Measurements from ENCODE around the gene CCDC60.

Gene CCDC60

DNA sequence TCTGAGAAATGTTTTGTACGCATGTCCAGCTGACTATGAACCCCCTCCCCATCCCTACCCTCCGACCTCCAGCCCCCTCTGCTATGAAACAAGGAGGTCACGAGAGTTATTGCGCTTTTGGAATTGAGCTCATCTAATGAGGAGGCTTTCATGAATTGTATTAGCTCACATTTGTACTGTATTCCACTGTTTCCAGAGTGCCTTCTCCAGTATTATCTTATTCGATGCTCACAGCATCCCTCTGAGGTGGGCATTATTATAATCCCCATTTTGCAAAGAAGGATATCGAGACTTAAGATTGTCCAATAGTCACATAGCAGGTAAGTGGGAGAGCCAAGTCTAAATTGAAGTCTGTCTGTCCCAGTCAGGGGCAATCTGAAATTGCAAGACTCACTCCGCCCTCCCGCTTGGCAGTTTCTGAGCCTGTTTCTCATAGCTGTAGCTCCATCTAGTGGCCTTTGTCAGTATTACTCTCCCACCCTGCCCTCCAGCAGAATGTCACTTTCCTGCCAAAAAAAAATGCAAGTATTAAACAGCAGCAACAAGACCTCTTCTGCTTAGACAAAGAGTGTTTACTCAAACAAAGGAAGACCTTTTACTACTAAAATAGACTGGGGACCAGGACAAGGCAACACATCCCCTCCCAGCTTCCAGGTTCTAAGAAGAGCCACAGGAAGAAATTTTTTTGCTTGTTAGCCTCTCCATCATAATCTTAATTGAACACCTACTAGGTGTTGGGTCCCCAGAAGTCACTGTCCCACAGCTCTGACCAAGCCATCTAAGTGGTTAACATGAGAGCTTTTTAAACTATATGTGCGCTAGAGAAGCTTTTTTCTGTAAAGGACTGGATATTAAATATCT, 210.5 kb downstream of the CCDC60 start:
- peak; percentile 69 for DNase-seq

DNA sequence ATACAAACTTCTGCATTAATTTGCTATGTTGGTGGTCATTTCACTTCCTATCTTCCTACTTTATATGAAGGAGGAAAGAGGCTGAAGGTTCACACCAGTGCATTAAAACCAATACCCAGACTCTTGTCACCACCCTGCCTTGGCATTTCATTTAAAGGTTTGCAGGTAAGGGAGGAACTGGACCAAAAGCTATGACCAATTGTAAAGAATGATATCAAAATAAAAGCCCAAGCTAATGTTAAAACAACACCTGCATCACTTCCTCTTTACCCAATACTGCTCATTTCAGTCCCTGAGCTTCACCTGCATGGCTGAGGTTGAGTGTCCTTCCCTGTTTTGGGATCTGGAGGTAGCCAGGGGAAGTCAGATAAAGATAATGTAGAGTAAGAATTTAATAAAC, 211.8 kb downstream of the CCDC60 start:
- DNase-seq, result no peak

DNA sequence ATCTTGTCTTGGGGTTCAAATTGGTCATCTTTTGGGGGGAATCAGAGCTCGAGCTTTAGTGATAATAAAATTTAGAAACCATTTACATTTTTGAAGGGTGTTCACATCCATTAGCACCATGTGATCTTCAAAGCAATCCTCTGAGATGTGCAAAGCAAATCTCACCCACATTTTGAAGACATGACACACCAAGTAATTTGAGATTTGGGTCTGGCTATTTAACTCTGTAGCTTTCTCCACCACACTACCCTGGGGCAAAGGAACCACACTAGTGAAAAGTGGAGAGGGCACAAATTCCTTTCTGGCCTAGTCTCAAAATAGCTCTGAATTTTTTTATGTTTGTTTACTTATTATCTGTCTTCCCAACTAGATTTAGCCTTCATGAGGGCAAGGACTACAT, 212.5 kb downstream of the CCDC60 start:
- DNase-seq, result no peak

DNA sequence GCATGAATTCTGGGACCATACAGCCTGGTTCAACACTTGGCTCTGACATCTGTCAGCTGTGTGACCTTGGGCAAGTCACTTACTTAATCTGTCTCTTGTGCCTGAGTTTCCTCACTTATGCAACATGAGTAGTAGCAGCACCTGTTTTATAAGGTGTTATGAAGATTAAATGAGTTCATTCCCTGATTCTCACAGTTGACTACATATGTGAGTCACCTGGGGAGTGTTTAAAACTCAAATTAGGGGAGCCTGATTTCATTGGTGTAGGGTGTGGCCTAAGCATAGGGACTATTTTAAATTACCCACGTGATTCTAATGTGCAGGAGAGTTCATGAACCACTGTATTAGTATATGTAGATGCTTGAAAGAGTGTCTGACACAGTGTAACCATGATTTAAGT, 222.3 kb downstream of the CCDC60 start:
- no peak for DNase-seq

DNA sequence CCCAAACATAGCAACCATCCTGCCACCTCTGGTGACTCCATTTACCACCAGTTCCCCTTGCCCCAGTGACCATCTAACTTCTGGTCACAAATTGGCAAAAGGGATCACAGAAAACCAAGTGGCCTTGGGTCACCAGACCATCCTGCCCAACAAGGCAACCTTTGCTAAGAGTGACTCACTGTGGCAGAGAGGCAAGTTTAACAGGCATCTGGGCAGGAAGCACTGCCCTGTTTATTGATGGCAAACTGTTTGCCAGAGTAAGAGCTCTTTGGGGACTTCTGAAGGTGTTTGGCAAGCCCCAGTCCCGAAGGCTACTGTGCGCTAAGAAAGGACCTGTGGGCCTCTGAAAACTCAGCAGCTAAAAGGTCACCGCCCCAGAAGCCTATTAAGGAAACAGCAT, 230.9 kb downstream of the CCDC60 start:
- no peak for DNase-seq

DNA sequence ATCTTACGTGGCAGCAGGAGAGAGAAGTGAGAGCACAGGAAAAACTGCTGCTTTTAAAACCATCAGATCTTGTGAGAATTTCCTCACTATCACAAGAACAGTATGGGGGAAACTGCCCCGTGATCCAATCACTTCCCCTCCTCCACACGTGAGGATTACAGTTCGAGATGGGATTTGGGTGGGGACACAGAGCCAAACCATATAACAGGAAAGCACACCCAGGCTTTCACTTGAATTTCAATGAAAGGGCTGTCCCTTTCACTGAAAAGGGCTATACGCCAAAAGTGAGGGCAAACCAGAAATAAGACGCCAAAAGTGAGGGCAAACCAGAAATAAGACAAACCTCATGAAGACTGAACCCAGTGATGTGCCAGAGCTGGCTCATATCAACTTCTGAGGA, 236.2 kb downstream of the CCDC60 start:
- no peak for DNase-seq

DNA sequence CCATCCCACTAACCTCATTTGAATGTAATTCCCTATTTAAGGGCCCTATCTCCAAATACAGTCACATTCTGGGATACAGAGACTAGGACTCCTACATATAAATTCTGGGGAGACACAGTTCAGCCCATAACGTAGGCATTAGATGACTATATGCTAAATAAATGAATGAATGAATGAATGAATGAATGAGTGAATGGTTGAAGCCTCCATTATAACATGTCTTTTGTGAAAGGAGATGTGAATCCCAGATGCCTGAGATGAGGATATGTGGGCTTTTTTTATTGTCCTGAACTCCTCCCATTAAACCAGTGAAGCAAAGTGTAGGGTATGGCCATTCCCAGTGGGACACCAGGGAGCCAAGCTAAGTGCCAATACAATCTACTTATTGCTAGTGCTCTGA, 238.6 kb downstream of the CCDC60 start:
- no peak for DNase-seq

DNA sequence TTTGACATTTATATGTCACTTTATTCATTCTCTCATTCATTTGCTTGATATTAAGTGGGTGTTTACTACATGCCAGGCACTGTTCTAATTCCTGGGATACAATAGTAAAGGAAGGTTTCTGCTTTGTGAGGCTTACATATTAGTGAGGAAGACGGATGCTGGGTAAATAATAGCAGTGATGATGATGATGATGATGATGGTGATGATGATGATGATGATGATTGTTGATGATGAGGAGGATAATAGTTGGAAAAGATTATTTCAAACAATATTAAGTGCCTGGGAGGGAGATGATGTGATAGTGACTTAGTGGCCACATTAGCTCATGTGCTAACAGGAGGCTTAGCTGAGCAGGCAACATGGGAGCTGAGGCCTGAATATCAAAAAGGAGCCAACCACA, 239.7 kb downstream of the CCDC60 start:
- DNase-seq, result no peak

DNA sequence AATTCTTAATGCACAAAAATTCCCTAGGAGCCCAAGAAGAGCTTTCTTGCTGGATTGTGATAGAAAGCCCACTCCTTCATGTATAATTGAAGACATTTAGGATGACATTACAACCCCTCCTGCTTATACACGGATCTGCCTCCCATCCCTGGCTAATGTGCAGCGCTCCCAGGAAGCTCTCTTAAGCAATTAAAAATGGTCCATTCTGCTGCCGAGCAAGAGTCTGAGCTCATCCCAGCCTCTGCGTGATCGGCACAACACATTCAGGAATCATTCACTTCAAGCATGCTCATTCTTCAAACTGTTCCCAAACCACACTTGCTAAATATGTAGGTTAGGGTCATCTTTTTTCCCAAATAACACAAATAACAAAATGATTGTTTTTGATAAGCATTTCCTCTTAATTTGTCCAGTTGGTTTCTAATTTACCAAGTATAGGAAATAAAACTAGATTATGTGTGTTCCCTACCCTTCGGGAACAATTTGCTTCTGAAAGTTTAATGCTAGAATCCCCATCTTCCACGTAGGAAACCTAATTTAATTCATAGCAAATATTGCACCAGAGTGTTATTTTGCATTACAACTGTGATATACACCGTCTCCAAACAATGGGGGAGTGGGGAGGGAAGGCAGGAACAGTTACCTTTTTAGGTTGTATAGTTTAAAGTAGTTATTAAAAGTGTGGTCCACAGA, 241.7 kb downstream of the CCDC60 start:
- DNase-seq, result no peak

DNA sequence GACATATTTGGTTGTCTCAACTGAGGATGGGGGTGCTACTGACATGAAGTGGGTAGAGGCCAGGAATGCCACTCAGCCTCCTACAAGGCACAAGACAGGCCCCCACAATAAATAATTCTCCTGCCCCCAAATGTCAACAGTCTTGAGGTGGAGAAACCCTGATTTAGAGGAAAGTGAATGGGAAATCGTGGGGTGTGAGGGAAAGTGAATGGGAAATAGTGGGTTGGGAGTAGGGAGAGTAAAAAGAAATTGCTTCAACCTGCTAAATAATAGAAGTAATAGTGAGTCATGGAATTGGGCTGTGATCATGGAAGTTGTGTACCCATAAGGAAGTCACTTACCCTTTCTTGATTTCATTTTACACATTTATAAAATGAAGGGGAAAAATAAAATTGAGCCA, 242.4 kb downstream of the CCDC60 start:
- no peak for DNase-seq

DNA sequence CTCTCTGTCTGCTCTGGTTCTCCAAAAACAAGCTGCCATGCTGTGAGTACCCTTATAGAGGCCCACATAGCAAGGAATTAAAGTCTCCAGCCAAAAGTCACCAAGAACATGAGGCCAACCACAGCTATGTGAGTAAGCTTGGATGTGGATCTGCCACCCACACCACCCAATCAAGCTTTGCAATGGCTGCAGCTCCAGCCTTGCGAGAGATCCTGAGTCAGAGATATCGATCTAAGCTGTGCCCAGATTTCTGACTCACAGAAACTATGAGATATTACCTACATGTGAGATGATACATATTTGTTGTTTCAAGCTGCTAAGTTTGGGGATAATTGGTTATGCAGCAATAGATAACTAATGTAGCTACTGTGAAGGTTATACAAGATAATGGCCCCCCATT, 243.6 kb downstream of the CCDC60 start:
- no peak for DNase-seq

DNA sequence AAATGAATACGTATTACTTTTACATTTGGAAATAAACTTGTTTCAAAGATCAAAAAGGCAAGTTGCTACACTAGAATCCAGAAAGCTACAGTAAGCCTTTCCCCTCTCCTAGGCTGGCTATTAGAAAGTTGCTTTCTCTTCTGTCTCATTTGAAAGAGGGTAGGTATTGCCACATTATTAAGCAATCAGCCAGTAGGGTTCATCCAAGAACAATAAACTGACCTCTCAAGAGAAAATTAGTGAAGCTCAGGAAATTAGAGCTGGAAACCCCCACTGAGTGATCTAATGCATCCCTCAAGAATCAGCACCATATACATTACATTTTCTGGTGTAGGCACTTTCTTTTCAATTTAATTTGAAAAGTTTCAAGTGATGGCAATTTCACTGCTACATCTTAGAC, 254.6 kb downstream of the CCDC60 start:
- no peak for DNase-seq

DNA sequence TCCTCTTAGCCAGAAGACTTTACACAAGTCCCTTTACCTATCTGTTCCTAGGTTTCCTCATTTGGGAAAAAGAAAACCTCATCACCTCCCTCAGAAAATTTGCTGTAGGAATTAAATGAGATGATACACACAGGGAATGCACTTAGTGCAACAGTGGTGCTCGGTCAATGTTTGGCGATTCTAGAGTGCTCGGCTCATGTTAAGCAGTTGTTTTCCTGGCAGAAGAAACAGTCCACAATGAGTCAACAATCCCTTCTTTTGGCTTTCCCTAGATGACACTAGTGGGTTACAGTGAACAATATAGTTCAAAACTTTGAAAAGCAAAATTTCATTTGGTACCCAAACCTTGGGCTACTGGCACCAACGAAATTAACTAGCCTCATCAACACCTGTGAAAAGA, 255.1 kb downstream of the CCDC60 start:
- DNase-seq, result no peak
